Osteoblast (primary cell): ENCODE measurements around the gene HAS3. TPM values are rescaled to one million over a fixed set of nuclear protein-coding genes. Genes with fewer than 3 reads are reported as not detected.
A peak's percentile ranks its signal among the peaks of the same experiment; 100 is the strongest.

Experiments
- DNase-seq: peaks from one replicate; pipeline ENCODE4 v3.0.0; 2011; ENCODE audit warnings: low spot score, mixed read lengths; ENCODE audit not compliant: insufficient read length; ENCODE audit errors: missing footprints
- H2AFZ ChIP-seq: 2 replicates; pipeline ENCODE4 v1.6.0; 2011; ENCODE audit warnings: mild to moderate bottlenecking, low read length
- H3K27ac ChIP-seq: 2 replicates; pipeline ENCODE4 v1.5.1; 2011; ENCODE audit warnings: mild to moderate bottlenecking, low read depth, low read length, moderate library complexity
- H3K27me3 ChIP-seq: 2 replicates; pipeline ENCODE4 v1.6.0; 2012; ENCODE audit warnings: mild to moderate bottlenecking, control low read depth, inconsistent platforms, low read length, moderate library complexity; ENCODE audit not compliant: insufficient read depth
- H3K36me3 ChIP-seq: 2 replicates; pipeline ENCODE4 v1.5.1; 2011; ENCODE audit warnings: mild to moderate bottlenecking, low read length, control low read depth, moderate library complexity; ENCODE audit not compliant: insufficient read depth
- H3K4me1 ChIP-seq: 2 replicates; pipeline ENCODE4 v1.5.1; 2011; ENCODE audit warnings: mild to moderate bottlenecking, low read length, control low read depth, moderate library complexity; ENCODE audit not compliant: insufficient read depth
- H3K4me2 ChIP-seq: 2 replicates; pipeline ENCODE4 v1.6.0; 2011; ENCODE audit warnings: mild to moderate bottlenecking, low read length; ENCODE audit not compliant: insufficient read depth
- H3K4me3 ChIP-seq: fragments of 200-600 bp; sonication (generic); 3 replicates; pipeline ENCODE4 v1.5.1; 2012; ENCODE audit warnings: mild to moderate bottlenecking, low read length, inconsistent platforms; ENCODE audit not compliant: insufficient read depth
- H3K79me2 ChIP-seq: 2 replicates; pipeline ENCODE4 v1.6.0; 2012; ENCODE audit warnings: mild to moderate bottlenecking, low read length, control low read depth, inconsistent platforms; ENCODE audit not compliant: insufficient read depth
- H3K9me3 ChIP-seq: 2 replicates; pipeline ENCODE4 v1.5.1; 2011; ENCODE audit warnings: low read depth, low read length, control low read depth
- H4K20me1 ChIP-seq: 2 replicates; pipeline ENCODE4 v1.6.0; 2012; ENCODE audit warnings: mild to moderate bottlenecking, low read length, control low read depth; ENCODE audit not compliant: insufficient read depth
- total RNA-seq: library from RNA; depleted of rRNA; stranded (reverse); fragments of >200 nt; gene quantifications from 2 replicates; pipeline ENCODE4 v1.2.3, GENCODE V29; 2012
- TF ChIP-seq, protein P1 (sequence below): IDR thresholded peaks from 2 replicates; pipeline ENCODE4 v1.5.1; 2011; ENCODE audit warnings: mild to moderate bottlenecking, low read depth, low read length, moderate library complexity; ENCODE audit errors: extremely low read depth

The HAS3 gene
- total RNA-seq, 1 donor: 1.4 TPM

DNA sequence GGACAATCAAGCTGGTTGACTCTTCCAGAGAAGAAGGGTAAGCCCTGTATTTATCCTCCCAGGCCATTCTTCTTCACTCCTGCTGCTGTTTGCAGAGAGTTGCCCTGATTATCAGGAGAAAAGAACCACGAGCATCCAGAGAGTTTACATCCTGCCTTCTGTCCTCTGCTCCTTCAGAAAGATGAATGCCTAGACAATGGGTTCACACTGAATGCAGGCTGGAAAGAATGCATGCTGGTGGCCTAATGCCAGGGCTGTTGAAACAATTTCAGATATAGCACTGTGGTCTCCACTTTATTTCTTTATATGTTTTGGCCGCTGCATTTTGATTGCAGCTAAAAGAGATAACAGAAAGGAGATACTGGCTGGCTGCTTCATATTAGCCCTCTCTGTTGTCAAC lies 21.2 kb upstream of the HAS3 start:
- Histone ChIP-seq H3K27ac (no peak overlapping the region), H3K9me3 (no peaks in the 10 kb centered on the region), H3K4me2 (peak overlapping the region; percentile 23), H3K36me3 (peaks cover 6% of the 10 kb centered on the region), H3K4me3 (no peak overlapping the region), H2AFZ (no peak overlapping the region), H3K27me3 (no peaks in the 10 kb centered on the region), H4K20me1 (no peaks in the 10 kb centered on the region), H3K79me2 (no peaks in the 10 kb centered on the region), H3K4me1 (peaks cover 12% of the 10 kb centered on the region)
- no peak for DNase-seq
- TF ChIP-seq, protein P1, sequence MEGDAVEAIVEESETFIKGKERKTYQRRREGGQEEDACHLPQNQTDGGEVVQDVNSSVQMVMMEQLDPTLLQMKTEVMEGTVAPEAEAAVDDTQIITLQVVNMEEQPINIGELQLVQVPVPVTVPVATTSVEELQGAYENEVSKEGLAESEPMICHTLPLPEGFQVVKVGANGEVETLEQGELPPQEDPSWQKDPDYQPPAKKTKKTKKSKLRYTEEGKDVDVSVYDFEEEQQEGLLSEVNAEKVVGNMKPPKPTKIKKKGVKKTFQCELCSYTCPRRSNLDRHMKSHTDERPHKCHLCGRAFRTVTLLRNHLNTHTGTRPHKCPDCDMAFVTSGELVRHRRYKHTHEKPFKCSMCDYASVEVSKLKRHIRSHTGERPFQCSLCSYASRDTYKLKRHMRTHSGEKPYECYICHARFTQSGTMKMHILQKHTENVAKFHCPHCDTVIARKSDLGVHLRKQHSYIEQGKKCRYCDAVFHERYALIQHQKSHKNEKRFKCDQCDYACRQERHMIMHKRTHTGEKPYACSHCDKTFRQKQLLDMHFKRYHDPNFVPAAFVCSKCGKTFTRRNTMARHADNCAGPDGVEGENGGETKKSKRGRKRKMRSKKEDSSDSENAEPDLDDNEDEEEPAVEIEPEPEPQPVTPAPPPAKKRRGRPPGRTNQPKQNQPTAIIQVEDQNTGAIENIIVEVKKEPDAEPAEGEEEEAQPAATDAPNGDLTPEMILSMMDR: no peak

DNA sequence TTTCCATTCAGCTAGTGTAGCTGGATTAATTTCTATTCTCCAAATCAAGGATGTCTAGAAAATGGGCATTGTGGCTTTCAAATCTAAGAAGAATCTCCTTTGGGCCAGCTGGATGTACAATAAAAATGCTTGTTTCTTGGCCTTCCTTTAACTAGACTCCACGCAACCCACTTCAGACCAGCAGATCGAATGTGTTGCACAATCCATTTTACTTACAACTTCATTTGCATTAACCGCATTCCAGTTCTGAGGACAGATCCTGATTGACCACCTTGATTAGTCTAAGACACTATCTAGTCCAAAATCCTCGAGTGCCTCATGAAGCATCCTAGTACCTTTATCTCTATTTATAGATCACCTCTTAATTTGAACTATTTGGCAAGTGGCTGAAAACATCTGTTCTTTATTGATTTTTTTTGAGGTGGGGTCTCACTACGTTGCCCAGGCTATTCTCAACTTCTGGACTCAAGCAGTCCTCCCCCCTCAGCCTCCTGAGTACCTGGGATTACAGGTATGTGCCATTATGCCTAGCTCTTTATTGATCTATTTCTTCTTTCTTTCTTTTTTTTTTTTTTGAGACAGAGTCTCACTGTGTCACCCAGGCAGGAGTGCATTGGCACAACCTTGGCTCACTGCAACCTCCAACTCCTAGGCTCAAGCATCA lies 20.3 kb upstream of the HAS3 start:
- Histone ChIP-seq H3K4me2 (no peak overlapping the region), H4K20me1 (no peaks in the 10 kb centered on the region), H2AFZ (no peak overlapping the region), H3K27me3 (no peaks in the 10 kb centered on the region), H3K4me3 (no peak overlapping the region), H3K4me1 (peaks cover 12% of the 10 kb centered on the region), H3K36me3 (peaks cover 6% of the 10 kb centered on the region), H3K9me3 (no peaks in the 10 kb centered on the region), H3K27ac (no peak overlapping the region), H3K79me2 (no peaks in the 10 kb centered on the region)
- no peak for DNase-seq
- TF ChIP-seq, protein P1: no peak

DNA sequence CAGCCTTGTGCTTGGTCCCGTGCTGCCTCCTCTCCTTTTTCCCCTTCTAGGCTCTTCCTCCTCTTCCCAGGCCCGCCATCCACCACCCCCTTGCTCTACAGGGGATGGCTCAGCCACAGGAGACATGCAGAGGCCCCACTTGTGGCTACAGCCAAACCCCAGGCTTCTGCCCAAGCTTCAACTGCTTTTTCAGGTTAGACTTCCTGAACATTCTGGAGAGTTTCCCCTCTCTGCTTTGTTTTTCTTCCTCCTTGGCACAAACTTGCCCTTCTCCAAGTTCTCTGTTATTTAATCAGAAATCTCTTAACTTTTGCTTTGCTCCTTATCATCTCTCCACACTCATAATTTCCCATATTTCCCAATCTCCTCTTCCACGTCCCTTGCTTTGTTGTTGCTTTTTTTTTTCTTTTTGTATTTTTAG lies 18.3 kb upstream of the HAS3 start:
- Histone ChIP-seq H3K79me2 (no peaks in the 10 kb centered on the region), H3K4me2 (no peak overlapping the region), H3K4me3 (no peak overlapping the region), H2AFZ (no peak overlapping the region), H4K20me1 (no peaks in the 10 kb centered on the region), H3K4me1 (peaks cover 12% of the 10 kb centered on the region), H3K27ac (no peak overlapping the region), H3K27me3 (no peaks in the 10 kb centered on the region), H3K36me3 (peaks cover 6% of the 10 kb centered on the region), H3K9me3 (no peaks in the 10 kb centered on the region)
- TF ChIP-seq, protein P1: no peak
- no peak for DNase-seq

DNA sequence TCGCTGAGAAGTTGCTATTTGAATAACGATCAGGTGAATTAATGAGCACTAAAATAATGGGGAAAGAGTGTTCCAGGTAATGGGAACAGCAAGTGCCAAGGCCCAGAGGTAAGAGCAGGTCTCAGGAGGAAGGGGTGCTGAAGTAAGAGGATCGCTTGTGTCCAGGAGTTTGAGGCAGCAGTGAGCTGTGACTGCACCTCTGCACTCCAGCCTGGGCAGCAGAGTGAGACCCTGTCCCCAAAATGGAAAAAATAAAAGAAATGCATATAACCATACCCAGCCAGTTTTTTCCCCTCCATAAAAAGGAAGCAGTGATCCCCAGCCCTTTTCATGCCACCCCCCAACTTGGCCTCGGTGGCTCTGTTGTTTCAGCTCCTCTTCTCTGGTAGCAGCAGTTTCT lies 16.8 kb upstream of the HAS3 start:
- no peaks in the 10 kb centered on the region for H4K20me1 ChIP-seq
- no peak for DNase-seq
- no peaks in the 10 kb centered on the region for H3K27me3 ChIP-seq
- peaks cover 11% of the 10 kb centered on the region for H3K4me1 ChIP-seq
- H3K27ac ChIP-seq: no peak overlapping the region
- no peak overlapping the region for H3K4me3 ChIP-seq
- H3K9me3 ChIP-seq: no peaks in the 10 kb centered on the region
- H3K4me2 ChIP-seq: no peak overlapping the region
- no peak overlapping the region for H2AFZ ChIP-seq
- peaks cover 6% of the 10 kb centered on the region for H3K36me3 ChIP-seq
- TF ChIP-seq, protein P1: no peak
- no peaks in the 10 kb centered on the region for H3K79me2 ChIP-seq
